HG03354 (cell line): ENCODE data around the gene MSLN.

Source experiments
- ATAC-seq: cut with Tn5 transposase; IDR thresholded peaks from one replicate; pipeline ENCODE4 v1.9.1; 2021; ENCODE audit warnings: mild to moderate bottlenecking; ENCODE audit not compliant: unreplicated experiment, poor library complexity, severe bottlenecking

The MSLN gene

GRCh38 chr16:800834-801511 is 40.4 kb downstream of the MSLN start:
- ATAC-seq, result no peak

- ATAC-seq, result no peak
These were observed 41.2 kb downstream of the MSLN start for GRCh38 chr16:801584-802363.

- no peak for ATAC-seq
These were observed 41.9 kb downstream of the MSLN start for GRCh38 chr16:802461-802860.

- no peak for ATAC-seq
These were observed 42.6 kb downstream of the MSLN start for GRCh38 chr16:802914-803753.

GRCh38 chr16:803754-804080 is 43.2 kb downstream of the MSLN start:
- ATAC-seq, result no peak

GRCh38 chr16:804193-805048 is 43.9 kb downstream of the MSLN start:
- no peak for ATAC-seq

- no peak for ATAC-seq
These were observed 44.9 kb downstream of the MSLN start for GRCh38 chr16:805474-805873.

- ATAC-seq, result peak; percentile 89
These were observed 47.0 kb downstream of the MSLN start for GRCh38 chr16:807347-808084.

GRCh38 chr16:808085-808386 is 47.5 kb downstream of the MSLN start:
- no peak for ATAC-seq

GRCh38 chr16:813204-813915 is 52.8 kb downstream of the MSLN start:
- no peak for ATAC-seq

GRCh38 chr16:813916-814412 is 53.4 kb downstream of the MSLN start:
- no peak for ATAC-seq

GRCh38 chr16:814974-815373 is 54.4 kb downstream of the MSLN start:
- ATAC-seq, result no peak

GRCh38 chr16:815861-816260 is 55.3 kb downstream of the MSLN start:
- ATAC-seq, result no peak

GRCh38 chr16:817001-817906 is 56.7 kb downstream of the MSLN start:
- no peak for ATAC-seq

GRCh38 chr16:818132-818531 is 57.6 kb downstream of the MSLN start:
- no peak for ATAC-seq
